ENCODE measurements around the gene PTPRN2. TPM values are rescaled to one million over a fixed set of nuclear protein-coding genes. Genes with fewer than 3 reads are reported as not detected.

PTPRN2 gene
- total and polyA plus RNA-seq, 2 of the 8 experiments (the other 6 are each of a cell fraction or from before 2014, with no cell fraction given), result 2.6 to 4.5 TPM

DNA sequence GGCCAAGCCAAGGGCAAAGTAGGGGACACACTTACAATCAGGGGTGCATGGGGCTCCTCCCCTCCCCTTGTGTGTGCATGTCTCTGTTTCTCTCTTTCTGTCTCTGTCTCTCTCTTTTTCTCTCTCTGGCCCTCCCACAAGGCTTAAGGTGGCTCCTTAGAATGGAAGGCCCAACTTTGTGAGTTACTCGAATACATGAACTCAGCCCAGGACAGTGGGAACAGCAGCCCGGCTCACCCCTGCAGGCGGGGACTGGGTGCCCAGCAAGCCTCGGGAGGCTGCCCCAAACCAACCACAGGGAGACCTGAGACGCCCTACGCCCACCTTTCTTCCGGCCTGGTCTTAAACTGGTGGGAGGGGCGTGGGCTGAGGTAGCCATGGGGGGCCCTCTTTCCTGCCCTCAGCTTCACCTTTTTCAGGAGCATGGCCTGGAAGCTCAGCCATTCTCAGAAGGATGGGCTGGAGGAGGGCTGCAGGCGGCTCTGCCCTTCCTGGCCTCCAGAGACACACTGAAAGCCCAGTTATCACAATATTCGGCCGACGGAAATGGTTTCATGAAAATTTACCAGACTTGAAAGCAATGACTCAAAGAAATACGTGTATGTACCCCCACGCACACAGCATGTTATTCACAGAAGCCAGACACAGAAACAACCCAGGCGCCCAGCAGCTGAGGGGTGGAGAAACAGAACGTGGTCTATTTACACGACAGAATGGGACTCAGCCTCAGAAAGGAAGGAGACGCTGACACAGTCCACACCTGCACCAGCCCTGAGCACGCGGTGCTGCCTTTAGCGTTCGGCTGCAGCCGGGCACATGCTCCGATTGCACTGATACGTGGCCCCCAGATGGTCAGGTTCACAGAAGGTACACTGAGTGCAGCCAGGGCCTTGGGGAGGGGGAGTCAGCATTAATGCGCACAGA lies 229.5 kb downstream of the PTPRN2 start:
- H3K23ac ChIP-seq (ENCODE audit: insufficient read length), result no peak overlapping the region
- H4K20me1 ChIP-seq (replicated peaks in 1 of 2; ENCODE audit: control insufficient read depth in 1 of 2, insufficient read depth in 2 of 2, low read length in 2 of 2), result no peaks in the 10 kb centered on the region
- H3K27ac ChIP-seq (ENCODE audit: low read depth, low read length), result no peak overlapping the region
- WGBS, 2 experiments (ENCODE audit: extremely low coverage in 1 of 2, insufficient coverage in 1 of 2, insufficient read length in 1 of 2, insufficient replicate concordance in 2 of 2, low coverage in 1 of 2, low lambda C conversion rate in 2 of 2, missing lambda C conversion rate in 1 of 2), result 86% methylated on average over 20 of the region's 26 CpGs; no CpG with 5 or more reads in 1 of the 2 experiments
- DNase-seq (ENCODE audit: low read depth in 1 of 2, low spot score in 2 of 2), result peak in 1 of 2 experiments; percentile 41
- peak overlapping the region; percentile 38; the same call in 1 of the 2 replicates for H4K8ac ChIP-seq (ENCODE audit: extremely low read depth, insufficient read depth, low read length)
- H4K91ac ChIP-seq (replicated peaks; ENCODE audit: insufficient read length, low read length), result no peak overlapping the region
- H3K14ac ChIP-seq (ENCODE audit: insufficient read length), result no peak overlapping the region
- no peak overlapping the region for H2AK5ac ChIP-seq (ENCODE audit: low read depth, low read length)
- H3K4me1 ChIP-seq (replicated peaks in 1 of 4; ENCODE audit: control insufficient read depth in 3 of 4, insufficient read depth in 4 of 4, low read length in 3 of 4), result peaks cover 0 to 6% (median 0%) of the 10 kb centered on the region in 4 experiments; a peak in 1 of 7 replicates
- H3K79me2 ChIP-seq (ENCODE audit: control insufficient read depth in 1 of 2, insufficient read depth in 2 of 2, low read length in 2 of 2), result no peaks in the 10 kb centered on the region
- no peak overlapping the region for H2BK20ac ChIP-seq (ENCODE audit: low read length)
- no peak overlapping the region for H3K56ac ChIP-seq (replicated peaks; ENCODE audit: insufficient read length, low read depth, low read length)
- H2BK120ac ChIP-seq (replicated peaks; ENCODE audit: low read depth, low read length), result no peak overlapping the region
- no peaks in the 10 kb centered on the region for H3K79me1 ChIP-seq (ENCODE audit: low read depth, low read length)
- no peak overlapping the region for H3K4ac ChIP-seq (replicated peaks; ENCODE audit: insufficient read length, low read depth, low read length)
- no peak overlapping the region for H3K4me3 ChIP-seq (ENCODE audit: extremely low read depth in 1 of 4, insufficient read depth in 2 of 4, low read depth in 3 of 4, low read length in 4 of 4)
- H2AFZ ChIP-seq (ENCODE audit: low read length), result no peak overlapping the region
- no peak overlapping the region for H2BK12ac ChIP-seq (ENCODE audit: low read depth, low read length)
- H3K23me2 ChIP-seq (ENCODE audit: low read depth, low read length), result no peaks in the 10 kb centered on the region
- no peak overlapping the region for H3K9ac ChIP-seq (replicated peaks in 1 of 4; ENCODE audit: extremely low read depth in 1 of 4, low read depth in 3 of 4, low read length in 3 of 4)
- H3K9me3 ChIP-seq (ENCODE audit: insufficient read depth in 2 of 2, low read depth in 1 of 2, low read length in 1 of 2), result peaks cover 4 to 5% of the 10 kb centered on the region in 2 experiments; a peak in 2 of 4 replicates
- CTCF ChIA-PET (ENCODE audit: partially characterized antibody), result interaction anchor here (1.2 kb wide), 1 partner anchor 20 kb away, joined by 3 read pairs; no protein-coding TSS in a partner anchor
- POLR2A ChIA-PET (ENCODE audit: partially characterized antibody), result no interaction called here
- no peak overlapping the region for H3K18ac ChIP-seq (ENCODE audit: extremely low read depth, low read length)
- no peak overlapping the region for H4K5ac ChIP-seq (ENCODE audit: insufficient read length, low read depth, low read length)
- H3K4me2 ChIP-seq (ENCODE audit: insufficient read depth in 1 of 2, low read depth in 2 of 2, low read length in 2 of 2), result no peak overlapping the region
- no peak overlapping the region for H2BK15ac ChIP-seq (ENCODE audit: low read length)
- no peaks in the 10 kb centered on the region; a peak in 1 of 7 replicates for H3K27me3 ChIP-seq (replicated peaks in 1 of 4; ENCODE audit: control insufficient read depth in 3 of 4, extremely low read depth in 1 of 4, insufficient read depth in 3 of 4, low read length in 3 of 4)
- FAIRE-seq, result no peak
- no peak overlapping the region for H2BK5ac ChIP-seq (ENCODE audit: low read depth, low read length)
- no peaks in the 10 kb centered on the region for H3K36me3 ChIP-seq (ENCODE audit: control insufficient read depth in 2 of 4, insufficient read depth in 4 of 4, low read length in 3 of 4)
- TF ChIP-seq TEAD4 (IDR thresholded peaks at IDR 0.05; ENCODE audit: low read depth, low read length), result no peak
- no peak for TF ChIP-seq POLR2AphosphoS5 (IDR thresholded peaks at IDR 0.05; ENCODE audit: low read depth, low read length)
- TF ChIP-seq RNF2 (IDR thresholded peaks at IDR 0.05; ENCODE audit: borderline replicate concordance, low read depth, low read length, missing control alignments, poor library complexity, severe bottlenecking), result no peak
- no peak for TF ChIP-seq GTF2F1 (IDR thresholded peaks at IDR 0.05; ENCODE audit: borderline replicate concordance, low read depth, low read length)
- TF ChIP-seq MAFK (IDR thresholded peaks at IDR 0.05; ENCODE audit: low read depth, low read length), result no peak
- TF ChIP-seq KDM1A (IDR thresholded peaks at IDR 0.05; ENCODE audit: borderline replicate concordance, low read length), result no peak
- no peak for TF ChIP-seq ATF3 (IDR thresholded peaks at IDR 0.05; ENCODE audit: insufficient read depth, low read depth, low read length)
- no peak for TF ChIP-seq RXRA (IDR thresholded peaks at IDR 0.05; ENCODE audit: insufficient read depth, low read depth, low read length)
- TF ChIP-seq NRF1 (IDR thresholded peaks at IDR 0.05; ENCODE audit: low read depth, low read length), result no peak
- no peak for TF ChIP-seq SP4 (IDR thresholded peaks at IDR 0.05; ENCODE audit: low read length)
- no peak for TF ChIP-seq JUND (IDR thresholded peaks at IDR 0.05; ENCODE audit: low read length)

All from H1 (cell line).